Purkinje cell (primary cell): Measurements from ENCODE around the gene DLX6. TPM values are rescaled to one million over a fixed set of nuclear protein-coding genes. Genes with fewer than 3 reads are reported as not detected.

ENCODE experiments used
- polyA plus RNA-seq: library from polyadenylated mRNA; unstranded; fragments of >200 nt; fragmentation: Nextera tagmentation; gene quantifications from 2 replicates; pipeline ENCODE4 v1.2.1, GENCODE V29; 2014

DLX6 gene
- polyA plus RNA-seq = 0.71 TPM in 1 of 2 replicates, not detected in the other

GRCh38 chr7:97005183-97006054 lies at the start of gene DLX6:
TSS of gene DLX6 (plus strand) at chr7:97005553. CDS start at chr7:97005978, 425 bp downstream.

DNA sequence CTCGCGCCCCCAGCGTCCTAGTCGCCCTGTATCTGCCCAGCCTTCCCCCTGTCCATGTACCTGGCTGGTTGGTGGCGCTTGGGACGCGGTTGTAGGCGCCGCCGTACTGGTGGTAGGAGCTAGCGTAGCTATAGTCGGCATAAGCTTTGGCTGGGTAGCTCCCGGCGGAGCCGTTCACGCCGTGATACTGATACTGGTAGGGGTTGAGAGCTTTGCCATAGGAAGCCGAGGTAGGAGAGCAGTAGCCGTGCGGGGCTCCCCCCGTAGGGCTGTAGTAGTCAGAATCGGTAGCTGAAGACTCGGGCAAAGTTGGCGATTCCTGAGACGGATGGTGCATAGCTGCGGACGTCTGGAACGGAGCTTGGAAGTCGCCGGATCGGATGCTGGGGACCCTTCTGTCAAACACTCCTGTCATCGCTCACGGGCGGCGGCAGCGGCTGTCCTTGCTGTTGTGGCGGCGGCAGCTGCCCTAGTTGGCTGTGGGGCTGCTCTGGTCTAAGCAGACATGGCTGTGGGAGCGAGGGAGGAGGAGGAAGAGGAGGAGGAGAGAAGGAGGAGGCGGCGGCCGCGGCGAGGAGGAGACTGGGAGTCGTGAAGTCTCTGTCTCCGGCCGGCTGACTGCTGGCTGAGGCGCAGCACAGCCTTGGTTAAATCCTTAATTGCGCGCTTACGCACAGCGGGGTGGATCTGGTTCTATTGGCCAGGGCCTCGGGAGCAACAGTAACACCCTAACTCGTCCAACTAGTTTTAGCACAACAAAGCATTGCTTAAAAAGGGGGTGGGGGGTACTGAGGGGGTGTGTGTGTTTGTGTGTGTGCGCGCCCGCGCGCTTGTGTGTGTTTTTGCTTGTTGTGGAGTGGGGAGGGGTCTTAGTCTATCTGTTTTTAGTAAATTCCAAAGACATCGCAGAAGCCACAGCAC lies 19.1 kb downstream of the DLX6 start, which contains the start of gene DLX5:
TSS of gene DLX5 (minus strand) at position 623 of the 921 bp plus-strand sequence. CDS start at position 415, 208 bp downstream.

Other genes starting within 250 kb of the DLX6 start
- not detected in 2 replicates for gene DLX5, start 19.3 kb downstream of the DLX6 start, polyA plus RNA-seq
- gene SDHAF3, start 112.1 kb downstream of the DLX6 start, polyA plus RNA-seq = 69.2 and 76.5 TPM in 2 replicates